Left ventricle myocardium inferior (tissue), 1 donor: Measurements from ENCODE around the gene OCEL1. TPM values are rescaled to one million over a fixed set of nuclear protein-coding genes. Genes with fewer than 3 reads are reported as not detected.

ENCODE experiments used
- DNase-seq: peaks from one replicate; pipeline ENCODE4 v3.0.0-alpha.2; 2020
- H3K27ac ChIP-seq: fragments of 200-600 bp; replicated peaks from 2 replicates; pipeline ENCODE4 v1.8.0; 2021
- H3K27me3 ChIP-seq: fragments of 200-600 bp; 2 replicates; pipeline ENCODE4 v1.8.0; 2021; ENCODE audit warnings: low read depth
- H3K36me3 ChIP-seq: fragments of 200-600 bp; 2 replicates; pipeline ENCODE4 v1.8.0; 2021
- H3K4me1 ChIP-seq: fragments of 200-600 bp; 2 replicates; pipeline ENCODE4 v1.8.0; 2021
- H3K4me3 ChIP-seq: fragments of 200-600 bp; 2 replicates; pipeline ENCODE4 v1.8.0; 2021; ENCODE audit warnings: mild to moderate bottlenecking, moderate library complexity
- H3K9me3 ChIP-seq: fragments of 200-600 bp; replicated peaks from 2 replicates; pipeline ENCODE4 v1.8.0; 2021
- CTCF ChIP-seq: fragments of 200-600 bp; IDR thresholded peaks from 2 replicates; pipeline ENCODE4 v1.8.0; 2021; ENCODE audit warnings: antibody characterized with exemption, mild to moderate bottlenecking, borderline replicate concordance
- intact Hi-C: fragments of 100-400 bp; cut with micrococcal nuclease; formaldehyde crosslinking; loops from one replicate; pipeline ENCODE4 v1.11.0; 2022
- long read RNA-seq: library from polyadenylated mRNA; unstranded; transcript quantifications from one replicate; pipeline ENCODE4 v2.0.0, GENCODE V29; 2021
- total RNA-seq: library from RNA; stranded (reverse); fragmentation: NEBNext Ultra II Directional; extraction: Animal tissue kit (Norgen Biotek cat#: 25700); gene quantifications from one replicate; pipeline ENCODE4 v1.2.1, GENCODE V29; 2021
- donor health status: DM: no; HTN: yes; CAD: no; lungs with severe emphysema.

The OCEL1 gene
- total RNA-seq = 21.2 TPM
- long read RNA-seq, partial matches to known transcripts = 6 of 16 reads
- long read RNA-seq, other reads (novel, unspliced or antisense) = 3 of 16 reads

GRCh38 chr19:17226002-17226933 is at the start of gene OCEL1:
Gene OCEL1, plus strand, starts transcription at chr19:17226226. Its CDS starts 22 bp downstream, at chr19:17226248.
- intact Hi-C loops = no loop called here

GRCh38 chr19:17178291-17178690 is 47.7 kb upstream of the OCEL1 start:
- Histone ChIP-seq H3K27me3 (no peaks in the 10 kb centered on the region), H3K27ac (no peak overlapping the region), H3K4me3 (no peak overlapping the region), H3K4me1 (no peaks in the 10 kb centered on the region), H3K36me3 (peaks cover 77% of the 10 kb centered on the region), H3K9me3 (no peaks in the 10 kb centered on the region)
- DNase-seq = no peak
- no peak for TF ChIP-seq CTCF
- intact Hi-C loops = no loop called here

More at GRCh38 chr19:17226002-17226933, at the start of gene OCEL1:
- Histone ChIP-seq H3K27ac (peak within 1 kb of the TSS; percentile 97), H3K27me3 (no peaks in the 10 kb centered on the region), H3K36me3 (no peaks in the 10 kb centered on the region), H3K4me3 (peak within 1 kb of the TSS; percentile 85), H3K9me3 (no peaks in the 10 kb centered on the region), H3K4me1 (peaks cover 18% of the 10 kb centered on the region)
- TF ChIP-seq CTCF = no peak
- peak; percentile 100 for DNase-seq

GRCh38 chr19:17180997-17181702 is 44.9 kb upstream of the OCEL1 start:
- Histone ChIP-seq H3K9me3 (no peaks in the 10 kb centered on the region), H3K27ac (no peak overlapping the region), H3K4me3 (no peak overlapping the region), H3K27me3 (no peaks in the 10 kb centered on the region), H3K36me3 (peaks cover 75% of the 10 kb centered on the region), H3K4me1 (no peaks in the 10 kb centered on the region)
- no peak for TF ChIP-seq CTCF
- no peak for DNase-seq
- intact Hi-C loops = no loop called here

GRCh38 chr19:17183271-17183761 is 42.7 kb upstream of the OCEL1 start:
- Histone ChIP-seq H3K36me3 (peaks cover 75% of the 10 kb centered on the region), H3K27me3 (no peaks in the 10 kb centered on the region), H3K27ac (no peak overlapping the region), H3K4me1 (no peaks in the 10 kb centered on the region), H3K4me3 (no peak overlapping the region), H3K9me3 (no peaks in the 10 kb centered on the region)
- no peak for DNase-seq
- TF ChIP-seq CTCF = no peak
- intact Hi-C loops = no loop called here

GRCh38 chr19:17183858-17184321 is 42.1 kb upstream of the OCEL1 start:
- Histone ChIP-seq H3K4me1 (no peaks in the 10 kb centered on the region), H3K27ac (no peak overlapping the region), H3K36me3 (peaks cover 81% of the 10 kb centered on the region), H3K4me3 (no peak overlapping the region), H3K27me3 (no peaks in the 10 kb centered on the region), H3K9me3 (no peaks in the 10 kb centered on the region)
- TF ChIP-seq CTCF = no peak
- no peak for DNase-seq
- intact Hi-C loops = no loop called here
